Brain microvascular endothelial cell (primary cell): ENCODE results near the gene VPREB3.
A peak's percentile ranks its signal among the peaks of the same experiment; 100 is the strongest.

Experiments used
- DNase-seq: peaks from one replicate; pipeline ENCODE4 v3.0.0-alpha.2; 2020
- H3K27ac ChIP-seq: fragments of 250-450 bp; sonication (Bioruptor Pico); 2 replicates; pipeline ENCODE4 v1.5.1; 2020; ENCODE audit warnings: mild to moderate bottlenecking, moderate library complexity
- H3K27me3 ChIP-seq: fragments of 250-450 bp; sonication (Bioruptor Pico); replicated peaks from 2 replicates; pipeline ENCODE4 v1.5.1; 2020; ENCODE audit warnings: mild to moderate bottlenecking
- H3K36me3 ChIP-seq: fragments of 250-450 bp; sonication (Bioruptor Pico); replicated peaks from 2 replicates; pipeline ENCODE4 v1.5.1; 2020; ENCODE audit warnings: mild to moderate bottlenecking
- H3K4me3 ChIP-seq: 2 replicates; pipeline ENCODE4 v1.5.1; 2011; ENCODE audit warnings: low read depth, mild to moderate bottlenecking, control low read depth, low read length, moderate library complexity
- in situ Hi-C: cut with HindIII; loops from 2 replicates; pipeline ENCODE4 v1.10.0; 2017; ENCODE audit warnings: low sequenced_read_pairs, low pct_ligation_motif_present
- TF ChIP-seq, protein P1 (sequence below): IDR thresholded peaks from 2 replicates; pipeline ENCODE4 v1.5.1; 2011; ENCODE audit warnings: low read depth, mild to moderate bottlenecking, moderate library complexity, low read length, control low read depth, inconsistent platforms; ENCODE audit errors: missing control alignments

VPREB3 gene

GRCh38 chr22:23784215-23784732 is 30.0 kb upstream of the VPREB3 start:
- Histone ChIP-seq H3K27ac (no peak overlapping the region), H3K4me3 (no peak overlapping the region), H3K27me3 (no peaks in the 10 kb centered on the region), H3K36me3 (no peaks in the 10 kb centered on the region)
- TF ChIP-seq, protein P1, sequence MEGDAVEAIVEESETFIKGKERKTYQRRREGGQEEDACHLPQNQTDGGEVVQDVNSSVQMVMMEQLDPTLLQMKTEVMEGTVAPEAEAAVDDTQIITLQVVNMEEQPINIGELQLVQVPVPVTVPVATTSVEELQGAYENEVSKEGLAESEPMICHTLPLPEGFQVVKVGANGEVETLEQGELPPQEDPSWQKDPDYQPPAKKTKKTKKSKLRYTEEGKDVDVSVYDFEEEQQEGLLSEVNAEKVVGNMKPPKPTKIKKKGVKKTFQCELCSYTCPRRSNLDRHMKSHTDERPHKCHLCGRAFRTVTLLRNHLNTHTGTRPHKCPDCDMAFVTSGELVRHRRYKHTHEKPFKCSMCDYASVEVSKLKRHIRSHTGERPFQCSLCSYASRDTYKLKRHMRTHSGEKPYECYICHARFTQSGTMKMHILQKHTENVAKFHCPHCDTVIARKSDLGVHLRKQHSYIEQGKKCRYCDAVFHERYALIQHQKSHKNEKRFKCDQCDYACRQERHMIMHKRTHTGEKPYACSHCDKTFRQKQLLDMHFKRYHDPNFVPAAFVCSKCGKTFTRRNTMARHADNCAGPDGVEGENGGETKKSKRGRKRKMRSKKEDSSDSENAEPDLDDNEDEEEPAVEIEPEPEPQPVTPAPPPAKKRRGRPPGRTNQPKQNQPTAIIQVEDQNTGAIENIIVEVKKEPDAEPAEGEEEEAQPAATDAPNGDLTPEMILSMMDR = no peak
- peak; percentile 60 for DNase-seq
- in situ Hi-C loops = no loop called here

DNA sequence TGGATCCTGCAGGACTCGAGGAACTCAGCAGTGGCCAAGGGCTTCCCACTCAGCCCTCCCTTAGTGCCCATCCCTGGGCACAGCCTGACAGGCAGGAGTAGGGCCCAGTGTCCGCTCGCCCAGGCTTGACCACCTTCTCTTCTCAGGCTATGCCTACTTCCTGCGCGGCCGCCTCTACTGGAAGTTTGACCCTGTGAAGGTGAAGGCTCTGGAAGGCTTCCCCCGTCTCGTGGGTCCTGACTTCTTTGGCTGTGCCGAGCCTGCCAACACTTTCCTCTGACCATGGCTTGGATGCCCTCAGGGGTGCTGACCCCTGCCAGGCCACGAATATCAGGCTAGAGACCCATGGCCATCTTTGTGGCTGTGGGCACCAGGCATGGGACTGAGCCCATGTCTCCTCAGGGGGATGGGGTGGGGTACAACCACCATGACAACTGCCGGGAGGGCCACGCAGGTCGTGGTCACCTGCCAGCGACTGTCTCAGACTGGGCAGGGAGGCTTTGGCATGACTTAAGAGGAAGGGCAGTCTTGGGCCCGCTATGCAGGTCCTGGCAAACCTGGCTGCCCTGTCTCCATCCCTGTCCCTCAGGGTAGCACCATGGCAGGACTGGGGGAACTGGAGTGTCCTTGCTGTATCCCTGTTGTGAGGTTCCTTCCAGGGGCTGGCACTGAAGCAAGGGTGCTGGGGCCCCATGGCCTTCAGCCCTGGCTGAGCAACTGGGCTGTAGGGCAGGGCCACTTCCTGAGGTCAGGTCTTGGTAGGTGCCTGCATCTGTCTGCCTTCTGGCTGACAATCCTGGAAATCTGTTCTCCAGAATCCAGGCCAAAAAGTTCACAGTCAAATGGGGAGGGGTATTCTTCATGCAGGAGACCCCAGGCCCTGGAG is 29.3 kb upstream of the VPREB3 start:
- no peaks in the 10 kb centered on the region for H3K27me3 ChIP-seq
- H3K36me3 ChIP-seq = no peaks in the 10 kb centered on the region
- DNase-seq = no peak
- H3K4me3 ChIP-seq = no peak overlapping the region
- TF ChIP-seq, protein P1 = no peak
- in situ Hi-C loops = no loop called here
- no peak overlapping the region for H3K27ac ChIP-seq

GRCh38 chr22:23782703-23783102 is 28.5 kb upstream of the VPREB3 start:
- in situ Hi-C loops = no loop called here
- Histone ChIP-seq H3K27ac (no peak overlapping the region), H3K27me3 (no peaks in the 10 kb centered on the region), H3K4me3 (no peak overlapping the region), H3K36me3 (no peaks in the 10 kb centered on the region)
- no peak for DNase-seq
- TF ChIP-seq, protein P1 = no peak

DNA sequence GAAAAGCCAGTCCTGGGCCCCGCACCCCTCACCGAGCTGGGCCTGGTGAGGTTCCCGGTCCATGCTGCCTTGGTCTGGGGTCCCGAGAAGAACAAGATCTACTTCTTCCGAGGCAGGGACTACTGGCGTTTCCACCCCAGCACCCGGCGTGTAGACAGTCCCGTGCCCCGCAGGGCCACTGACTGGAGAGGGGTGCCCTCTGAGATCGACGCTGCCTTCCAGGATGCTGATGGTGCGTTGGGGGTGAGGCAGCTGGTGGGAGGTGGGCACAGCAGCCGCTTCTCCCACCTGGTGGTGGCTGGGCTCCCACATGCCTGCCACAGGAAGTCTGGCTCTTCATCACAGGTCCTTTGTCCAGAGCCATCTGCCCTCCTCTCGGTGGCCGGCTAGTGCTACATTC is 28.0 kb upstream of the VPREB3 start:
- no peak for DNase-seq
- Histone ChIP-seq H3K4me3 (no peak overlapping the region), H3K27me3 (no peaks in the 10 kb centered on the region), H3K36me3 (no peaks in the 10 kb centered on the region), H3K27ac (no peak overlapping the region)
- in situ Hi-C loops = no loop called here
- TF ChIP-seq, protein P1 = no peak

DNA sequence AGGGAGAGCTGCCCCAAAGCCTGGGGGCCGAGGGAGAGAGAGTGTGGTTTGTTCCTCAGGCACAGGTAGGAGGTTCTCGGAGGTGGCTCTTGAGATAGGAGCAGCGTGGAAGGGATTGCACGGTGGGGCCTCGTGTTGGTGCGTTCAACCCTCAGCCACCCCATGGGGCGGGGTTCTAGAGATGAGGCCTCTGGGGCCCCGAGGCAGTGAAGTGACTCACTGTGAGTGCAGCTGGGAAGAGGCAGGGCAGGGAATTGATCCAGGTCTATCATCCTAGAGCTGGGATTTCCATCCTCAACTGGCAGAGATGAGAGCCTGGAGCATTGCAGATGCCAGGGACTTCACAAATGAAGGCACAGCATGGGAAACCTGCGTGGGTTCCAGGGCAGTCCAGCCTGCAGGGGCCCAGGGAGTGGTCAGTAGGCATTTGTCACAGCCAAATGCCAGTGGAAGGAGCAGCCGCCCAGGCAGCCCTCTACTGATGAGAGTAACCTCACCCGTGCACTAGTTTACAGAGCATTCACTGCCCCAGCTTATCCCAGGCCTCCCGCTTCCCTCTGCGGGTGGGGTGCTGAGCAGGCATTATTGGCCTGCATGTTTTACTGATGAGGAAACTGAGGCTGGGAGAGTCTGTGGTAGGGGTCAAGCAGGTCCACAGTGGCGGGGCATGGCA is 27.4 kb upstream of the VPREB3 start:
- in situ Hi-C loops = no loop called here
- peak; percentile 32 for DNase-seq
- Histone ChIP-seq H3K36me3 (no peaks in the 10 kb centered on the region), H3K27ac (no peak overlapping the region), H3K4me3 (no peak overlapping the region), H3K27me3 (no peaks in the 10 kb centered on the region)
- TF ChIP-seq, protein P1 = no peak
